Mesenchymal stem cell (in vitro differentiated cells and primary cell): ENCODE measurements around the gene KCNA2.

Experiments
- DNase-seq: peaks from one replicate; pipeline ENCODE4 v3.0.0-alpha.2; 2013
- H2AFZ ChIP-seq: one replicate; pipeline ENCODE4 v1.6.1; 2013; ENCODE audit warnings: low read depth, mild to moderate bottlenecking, control low read depth, inconsistent platforms, low read length, moderate library complexity
- H2AK5ac ChIP-seq: 2 replicates; pipeline ENCODE4 v1.6.1; 2013; ENCODE audit warnings: low read length, moderate library complexity, mild to moderate bottlenecking, inconsistent platforms; ENCODE audit not compliant: severe bottlenecking
- H2BK120ac ChIP-seq: one replicate; pipeline ENCODE4 v1.6.1; 2013; ENCODE audit warnings: low read depth, mild to moderate bottlenecking, inconsistent platforms, low read length, moderate library complexity
- H2BK12ac ChIP-seq, 2 experiments: one replicate each; pipeline ENCODE4 v1.6.1; 2013; ENCODE audit warnings: inconsistent platforms in 2 of 2, low read length in 2 of 2, mild to moderate bottlenecking in 2 of 2, moderate library complexity in 2 of 2, control low read depth in 1 of 2
- H2BK15ac ChIP-seq: one replicate; pipeline ENCODE4 v1.6.1; 2013; ENCODE audit warnings: mild to moderate bottlenecking, low read depth, inconsistent platforms; ENCODE audit not compliant: poor library complexity, severe bottlenecking
- H2BK5ac ChIP-seq: 2 replicates; pipeline ENCODE4 v1.6.1; 2013; ENCODE audit warnings: low read depth, mild to moderate bottlenecking, low read length, control low read depth, inconsistent platforms; ENCODE audit not compliant: poor library complexity, severe bottlenecking
- H3K14ac ChIP-seq, 2 experiments: one replicate each; pipeline ENCODE4 v1.6.1; 2013; ENCODE audit warnings: inconsistent platforms in 2 of 2, low read length in 2 of 2, control low read depth in 1 of 2, mild to moderate bottlenecking in 1 of 2, moderate library complexity in 1 of 2
- H3K18ac ChIP-seq, 2 experiments: one replicate each; pipeline ENCODE4 v1.6.1; 2013; ENCODE audit warnings: inconsistent platforms in 2 of 2, low read length in 2 of 2, control low read depth in 1 of 2, low read depth in 1 of 2, mild to moderate bottlenecking in 1 of 2
- H3K23ac ChIP-seq, 2 experiments: one replicate each; pipeline ENCODE4 v1.6.1; 2013; ENCODE audit warnings: inconsistent platforms in 2 of 2, low read length in 2 of 2, mild to moderate bottlenecking in 2 of 2, moderate library complexity in 2 of 2, control low read depth in 1 of 2
- H3K27ac ChIP-seq: 2 replicates; pipeline ENCODE4 v1.5.1; 2013; ENCODE audit warnings: mild to moderate bottlenecking, moderate library complexity, low read length, control low read depth, inconsistent platforms; ENCODE audit not compliant: poor library complexity, severe bottlenecking
- H3K27me3 ChIP-seq, 2 experiments: 2 replicates each; pipeline versions ENCODE4 v1.6.1 to v1.7.0; 2013; ENCODE audit warnings: low read length in 2 of 2, mild to moderate bottlenecking in 2 of 2, moderate library complexity in 2 of 2, control low read depth in 1 of 2, inconsistent platforms in 1 of 2; ENCODE audit not compliant: control insufficient read depth in 1 of 2, insufficient read depth in 1 of 2
- H3K36me3 ChIP-seq, 2 experiments: 2 replicates each; pipeline versions ENCODE4 v1.6.1 to v1.7.0; 2013; ENCODE audit warnings: low read length in 2 of 2, control low read depth in 1 of 2, inconsistent platforms in 1 of 2, low read depth in 1 of 2, mild to moderate bottlenecking in 1 of 2; ENCODE audit not compliant: insufficient read depth in 2 of 2, control insufficient read depth in 1 of 2
- H3K4ac ChIP-seq, 2 experiments: one replicate each; pipeline ENCODE4 v1.6.1; 2013; ENCODE audit warnings: inconsistent platforms in 2 of 2, low read length in 2 of 2, mild to moderate bottlenecking in 2 of 2, moderate library complexity in 2 of 2, control low read depth in 1 of 2, low read depth in 1 of 2
- H3K4me1 ChIP-seq: 2 replicates; pipeline ENCODE4 v1.6.1; 2013; ENCODE audit warnings: low read depth, low read length, control low read depth; ENCODE audit not compliant: control insufficient read depth, insufficient read depth
- H3K4me2 ChIP-seq: 2 replicates; pipeline ENCODE4 v1.6.1; 2013; ENCODE audit warnings: low read length, mild to moderate bottlenecking, inconsistent platforms; ENCODE audit not compliant: poor library complexity, severe bottlenecking
- H3K4me3 ChIP-seq, 2 experiments: 2 replicates each; pipeline versions ENCODE4 v1.5.1 to v1.7.0; 2013; ENCODE audit warnings: low read length in 2 of 2, mild to moderate bottlenecking in 2 of 2, control low read depth in 1 of 2, low read depth in 1 of 2; ENCODE audit not compliant: insufficient read depth in 1 of 2
- H3K79me1 ChIP-seq: replicated peaks from 2 replicates; pipeline ENCODE4 v1.6.1; 2013; ENCODE audit warnings: mild to moderate bottlenecking, control low read depth, low read length, inconsistent platforms; ENCODE audit not compliant: poor library complexity, severe bottlenecking
- H3K9ac ChIP-seq: 2 replicates; pipeline ENCODE4 v1.7.0; 2013; ENCODE audit warnings: mild to moderate bottlenecking, low read length, moderate library complexity
- H3K9me3 ChIP-seq: 2 replicates; pipeline ENCODE4 v1.7.0; 2013; ENCODE audit warnings: mild to moderate bottlenecking, low read length; ENCODE audit not compliant: control insufficient read depth
- H4K8ac ChIP-seq: one replicate; pipeline ENCODE4 v1.6.1; 2013; ENCODE audit warnings: inconsistent platforms, mild to moderate bottlenecking, low read length, moderate library complexity
- H4K91ac ChIP-seq: one replicate; pipeline ENCODE4 v1.6.1; 2013; ENCODE audit warnings: mild to moderate bottlenecking, low read length, inconsistent platforms
- WGBS: methylation state at CpG from one replicate; pipeline ENCODE4 v1.1.7; 2013; ENCODE audit warnings: mixed read lengths; 5-methylcytosine and 5-hydroxymethylcytosine counted together

The KCNA2 gene

GRCh38 chr1:110631836-110632620, 25.9 kb upstream of the KCNA2 start:
- WGBS, result 59% methylated on average over 6 of the region's 6 CpGs
- DNase-seq, result no peak
- H3K23ac ChIP-seq, result no peak overlapping the region

GRCh38 chr1:110630839-110631663, 24.9 kb upstream of the KCNA2 start:
- Histone ChIP-seq H2AFZ (no peak overlapping the region), H3K9me3 (no peaks in the 10 kb centered on the region), H2BK12ac (no peak overlapping the region), H3K27me3 (peaks cover 0 to 48% of the 10 kb centered on the region in 2 experiments), H3K4me1 (no peaks in the 10 kb centered on the region), H3K27ac (no peak overlapping the region), H3K9ac (no peak overlapping the region), H3K79me1 (no peaks in the 10 kb centered on the region), H3K4ac (no peak overlapping the region), H2AK5ac (no peak overlapping the region), H2BK15ac (no peak overlapping the region), H2BK120ac (no peak overlapping the region), H3K23ac (no peak overlapping the region), H3K4me3 (no peak overlapping the region), H4K91ac (no peak overlapping the region), H3K14ac (no peak overlapping the region), H2BK5ac (no peak overlapping the region), H3K36me3 (no peaks in the 10 kb centered on the region), H3K18ac (no peak overlapping the region), H3K4me2 (no peak overlapping the region), H4K8ac (no peak overlapping the region)
- DNase-seq, result peak; percentile 42
- 43% methylated on average over 13 of the region's 13 CpGs for WGBS

More at GRCh38 chr1:110631836-110632620, 25.9 kb upstream of the KCNA2 start:
- H3K14ac ChIP-seq, result no peak overlapping the region
- H3K18ac ChIP-seq, result no peak overlapping the region
- H2BK5ac ChIP-seq, result no peak overlapping the region
- no peak overlapping the region for H3K9ac ChIP-seq
- no peak overlapping the region for H3K27ac ChIP-seq
- no peaks in the 10 kb centered on the region for H3K4me1 ChIP-seq
- H3K4me2 ChIP-seq, result no peak overlapping the region
- no peak overlapping the region for H2AFZ ChIP-seq
- H2BK12ac ChIP-seq, result no peak overlapping the region
- H3K27me3 ChIP-seq, result peaks cover 0 to 53% of the 10 kb centered on the region in 2 experiments
- no peak overlapping the region for H2AK5ac ChIP-seq
- H4K91ac ChIP-seq, result no peak overlapping the region
- no peak overlapping the region for H3K4me3 ChIP-seq
- no peaks in the 10 kb centered on the region for H3K9me3 ChIP-seq
- no peaks in the 10 kb centered on the region for H3K36me3 ChIP-seq
- no peak overlapping the region for H2BK15ac ChIP-seq
- H2BK120ac ChIP-seq, result no peak overlapping the region
- H3K79me1 ChIP-seq, result no peaks in the 10 kb centered on the region
- H3K4ac ChIP-seq, result no peak overlapping the region
- H4K8ac ChIP-seq, result no peak overlapping the region

- Histone ChIP-seq H2BK120ac (no peak overlapping the region), H3K23ac (no peak overlapping the region), H3K4me1 (no peaks in the 10 kb centered on the region), H3K79me1 (no peaks in the 10 kb centered on the region), H3K4me2 (no peak overlapping the region), H3K36me3 (no peaks in the 10 kb centered on the region), H3K4me3 (no peak overlapping the region), H3K9ac (no peak overlapping the region), H3K18ac (no peak overlapping the region), H3K27me3 (peaks cover 0 to 55% of the 10 kb centered on the region in 2 experiments), H3K9me3 (no peaks in the 10 kb centered on the region), H4K91ac (no peak overlapping the region), H2AFZ (no peak overlapping the region), H3K14ac (no peak overlapping the region), H2AK5ac (no peak overlapping the region), H3K27ac (no peak overlapping the region), H2BK12ac (no peak overlapping the region), H2BK5ac (no peak overlapping the region), H4K8ac (no peak overlapping the region), H3K4ac (no peak overlapping the region), H2BK15ac (no peak overlapping the region)
- WGBS, result 72% methylated on average over 4 of the region's 6 CpGs
- no peak for DNase-seq
These were observed 22.4 kb upstream of the KCNA2 start for GRCh38 chr1:110628323-110629105.
